Neutrophil (primary cell): ENCODE results near the gene COL21A1.

Experiments
- H3K27ac ChIP-seq: fragments of 200-600 bp; sonication (generic); 2 replicates; pipeline ENCODE4 v1.5.1; 2016; ENCODE audit warnings: mild to moderate bottlenecking, moderate library complexity
- H3K27me3 ChIP-seq: fragments of 200-600 bp; sonication (generic); 2 replicates; pipeline ENCODE4 v1.6.0; 2016; ENCODE audit warnings: mild to moderate bottlenecking
- H3K36me3 ChIP-seq: fragments of 200-600 bp; sonication (generic); 2 replicates; pipeline ENCODE4 v1.5.1; 2017
- H3K4me1 ChIP-seq, 2 experiments: fragments of 200-600 bp in 1 of 2; sonication (generic) in 1 of 2; 1 replicate in 1 of 2; 2 replicates in 1 of 2; pipeline versions ENCODE4 v1.5.1 to v1.6.1; 2013 to 2016; ENCODE audit warnings: low read depth in 1 of 2, low read length in 1 of 2, mild to moderate bottlenecking in 1 of 2, moderate library complexity in 1 of 2; ENCODE audit not compliant: control insufficient read depth in 1 of 2, insufficient read depth in 1 of 2
- H3K4me3 ChIP-seq, 2 experiments: fragments of 200-600 bp in 1 of 2; sonication (generic) in 1 of 2; 1 replicate in 1 of 2; 2 replicates in 1 of 2; pipeline ENCODE4 v1.5.1; 2013 to 2016; ENCODE audit warnings: low read depth in 1 of 2, low read length in 1 of 2, mild to moderate bottlenecking in 1 of 2, moderate library complexity in 1 of 2
- H3K9me3 ChIP-seq: fragments of 200-600 bp; sonication (generic); 2 replicates; pipeline ENCODE4 v1.5.1; 2016
- TF ChIP-seq, protein P1 (sequence below): fragments of 200-600 bp; sonication (generic); IDR thresholded peaks from 2 replicates; pipeline ENCODE4 v1.5.1; 2016; ENCODE audit warnings: antibody characterized with exemption

Gene COL21A1

GRCh38 chr6:56168596-56168995, 78.8 kb downstream of the COL21A1 start:
- TF ChIP-seq, protein P1, sequence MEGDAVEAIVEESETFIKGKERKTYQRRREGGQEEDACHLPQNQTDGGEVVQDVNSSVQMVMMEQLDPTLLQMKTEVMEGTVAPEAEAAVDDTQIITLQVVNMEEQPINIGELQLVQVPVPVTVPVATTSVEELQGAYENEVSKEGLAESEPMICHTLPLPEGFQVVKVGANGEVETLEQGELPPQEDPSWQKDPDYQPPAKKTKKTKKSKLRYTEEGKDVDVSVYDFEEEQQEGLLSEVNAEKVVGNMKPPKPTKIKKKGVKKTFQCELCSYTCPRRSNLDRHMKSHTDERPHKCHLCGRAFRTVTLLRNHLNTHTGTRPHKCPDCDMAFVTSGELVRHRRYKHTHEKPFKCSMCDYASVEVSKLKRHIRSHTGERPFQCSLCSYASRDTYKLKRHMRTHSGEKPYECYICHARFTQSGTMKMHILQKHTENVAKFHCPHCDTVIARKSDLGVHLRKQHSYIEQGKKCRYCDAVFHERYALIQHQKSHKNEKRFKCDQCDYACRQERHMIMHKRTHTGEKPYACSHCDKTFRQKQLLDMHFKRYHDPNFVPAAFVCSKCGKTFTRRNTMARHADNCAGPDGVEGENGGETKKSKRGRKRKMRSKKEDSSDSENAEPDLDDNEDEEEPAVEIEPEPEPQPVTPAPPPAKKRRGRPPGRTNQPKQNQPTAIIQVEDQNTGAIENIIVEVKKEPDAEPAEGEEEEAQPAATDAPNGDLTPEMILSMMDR: no peak

DNA sequence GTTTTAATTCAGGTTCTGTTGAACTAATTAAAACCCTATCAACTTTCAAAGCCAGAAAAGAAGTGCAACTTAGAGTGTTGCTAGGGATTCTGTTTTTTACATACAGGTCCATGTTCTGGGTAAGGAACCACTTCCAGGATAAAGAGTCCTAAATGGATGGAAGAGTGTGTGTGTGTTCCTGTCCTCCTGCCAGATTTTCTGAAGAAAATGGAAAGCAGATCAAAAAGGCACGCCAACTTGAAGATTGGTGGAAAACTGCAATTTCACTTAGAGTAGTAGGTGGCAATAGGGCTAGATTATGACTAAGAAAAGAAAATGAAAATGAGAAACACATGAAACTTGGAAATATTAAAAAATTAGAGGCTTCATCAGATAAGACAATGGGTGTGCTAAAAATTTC, 85.3 kb downstream of the COL21A1 start:
- no peaks in the 10 kb centered on the region for H3K27me3 ChIP-seq
- H3K36me3 ChIP-seq: no peaks in the 10 kb centered on the region
- TF ChIP-seq, protein P1: no peak
- H3K4me1 ChIP-seq: no peaks in the 10 kb centered on the region
- no peaks in the 10 kb centered on the region for H3K9me3 ChIP-seq
- H3K4me3 ChIP-seq: no peak overlapping the region
- no peak overlapping the region for H3K27ac ChIP-seq

More at GRCh38 chr6:56168596-56168995, 78.8 kb downstream of the COL21A1 start:
- no peaks in the 10 kb centered on the region for H3K27me3 ChIP-seq
- no peaks in the 10 kb centered on the region for H3K36me3 ChIP-seq
- no peak overlapping the region for H3K27ac ChIP-seq
- H3K4me1 ChIP-seq: no peaks in the 10 kb centered on the region
- no peak overlapping the region for H3K4me3 ChIP-seq
- H3K9me3 ChIP-seq: no peaks in the 10 kb centered on the region

DNA sequence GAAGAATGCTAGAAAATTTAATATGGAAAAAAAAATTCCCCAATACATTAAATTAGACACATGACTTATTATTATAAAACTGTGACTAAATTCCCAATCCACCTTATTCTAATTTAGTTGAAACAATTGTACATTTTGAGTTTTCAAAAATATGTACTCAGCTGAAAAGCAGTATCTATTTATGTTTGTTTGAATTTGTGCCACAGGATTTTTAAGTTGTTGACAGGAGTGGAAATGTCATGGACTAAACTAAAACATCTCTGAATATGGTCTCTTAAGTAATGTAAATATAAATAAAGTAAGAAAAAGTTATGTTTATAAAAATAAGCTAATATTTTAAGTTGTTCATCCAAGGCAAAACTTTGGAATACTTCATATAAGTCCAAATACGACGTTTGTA, 86.9 kb downstream of the COL21A1 start:
- no peaks in the 10 kb centered on the region for H3K36me3 ChIP-seq
- H3K27me3 ChIP-seq: no peaks in the 10 kb centered on the region
- no peaks in the 10 kb centered on the region for H3K4me1 ChIP-seq
- no peak overlapping the region for H3K27ac ChIP-seq
- H3K4me3 ChIP-seq: no peak overlapping the region
- TF ChIP-seq, protein P1: no peak
- H3K9me3 ChIP-seq: no peaks in the 10 kb centered on the region

- Histone ChIP-seq H3K27ac (no peak overlapping the region), H3K4me3 (no peak overlapping the region), H3K36me3 (no peaks in the 10 kb centered on the region), H3K27me3 (no peaks in the 10 kb centered on the region), H3K4me1 (no peaks in the 10 kb centered on the region), H3K9me3 (no peaks in the 10 kb centered on the region)
- TF ChIP-seq, protein P1: no peak
These were observed 88.8 kb downstream of the COL21A1 start for GRCh38 chr6:56158571-56158970.

GRCh38 chr6:56156643-56157042, 90.7 kb downstream of the COL21A1 start:
- Histone ChIP-seq H3K36me3 (no peaks in the 10 kb centered on the region), H3K27me3 (no peaks in the 10 kb centered on the region), H3K9me3 (no peaks in the 10 kb centered on the region), H3K4me3 (no peak overlapping the region), H3K27ac (no peak overlapping the region), H3K4me1 (no peaks in the 10 kb centered on the region)
- TF ChIP-seq, protein P1: no peak

DNA sequence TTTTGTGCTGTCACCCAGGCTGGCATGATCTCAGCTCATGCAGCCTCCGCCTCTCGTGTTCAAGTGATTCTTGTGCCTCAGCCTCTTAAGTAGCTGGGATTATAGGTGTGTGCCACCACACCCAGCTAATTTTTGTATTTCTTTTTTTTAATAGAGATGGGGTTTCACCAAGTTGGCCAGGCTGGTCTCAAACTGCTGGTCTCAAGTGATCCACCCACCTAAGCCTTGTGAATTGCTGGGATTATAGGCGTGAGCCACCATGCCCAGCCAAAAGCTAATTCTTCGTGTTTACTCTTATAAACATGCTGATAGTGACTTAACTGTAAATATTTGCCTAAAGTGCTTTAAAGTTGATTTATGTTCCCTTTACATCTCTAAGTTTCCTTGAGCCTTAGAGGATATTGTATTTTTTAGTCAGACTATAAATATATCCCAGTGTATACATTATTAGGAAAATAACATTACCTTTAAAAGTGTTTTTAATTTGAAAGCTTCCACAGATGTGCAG, 91.7 kb downstream of the COL21A1 start:
- TF ChIP-seq, protein P1: no peak
- H3K9me3 ChIP-seq: no peaks in the 10 kb centered on the region
- H3K4me3 ChIP-seq: no peak overlapping the region
- H3K27me3 ChIP-seq: no peaks in the 10 kb centered on the region
- H3K4me1 ChIP-seq: no peaks in the 10 kb centered on the region
- H3K27ac ChIP-seq: no peak overlapping the region
- no peaks in the 10 kb centered on the region for H3K36me3 ChIP-seq
